HG02798 (cell line): ENCODE results near the gene ATP10A.
"Not testable (repeated sequence)": the region's sequence is repeated elsewhere in the genome, so short reads cannot be mapped to it uniquely, and the experiment has no call there.

Source experiments
- ATAC-seq: cut with Tn5 transposase; IDR thresholded peaks from one replicate; pipeline ENCODE4 v1.9.1; 2021; ENCODE audit warnings: mild to moderate bottlenecking; ENCODE audit not compliant: unreplicated experiment, poor library complexity

Gene ATP10A

GRCh38 chr15:25860885-25861866, 2.0 kb downstream of the ATP10A start:
- no peak for ATAC-seq

GRCh38 chr15:25859838-25860645, 3.1 kb downstream of the ATP10A start:
- ATAC-seq, result no peak

DNA sequence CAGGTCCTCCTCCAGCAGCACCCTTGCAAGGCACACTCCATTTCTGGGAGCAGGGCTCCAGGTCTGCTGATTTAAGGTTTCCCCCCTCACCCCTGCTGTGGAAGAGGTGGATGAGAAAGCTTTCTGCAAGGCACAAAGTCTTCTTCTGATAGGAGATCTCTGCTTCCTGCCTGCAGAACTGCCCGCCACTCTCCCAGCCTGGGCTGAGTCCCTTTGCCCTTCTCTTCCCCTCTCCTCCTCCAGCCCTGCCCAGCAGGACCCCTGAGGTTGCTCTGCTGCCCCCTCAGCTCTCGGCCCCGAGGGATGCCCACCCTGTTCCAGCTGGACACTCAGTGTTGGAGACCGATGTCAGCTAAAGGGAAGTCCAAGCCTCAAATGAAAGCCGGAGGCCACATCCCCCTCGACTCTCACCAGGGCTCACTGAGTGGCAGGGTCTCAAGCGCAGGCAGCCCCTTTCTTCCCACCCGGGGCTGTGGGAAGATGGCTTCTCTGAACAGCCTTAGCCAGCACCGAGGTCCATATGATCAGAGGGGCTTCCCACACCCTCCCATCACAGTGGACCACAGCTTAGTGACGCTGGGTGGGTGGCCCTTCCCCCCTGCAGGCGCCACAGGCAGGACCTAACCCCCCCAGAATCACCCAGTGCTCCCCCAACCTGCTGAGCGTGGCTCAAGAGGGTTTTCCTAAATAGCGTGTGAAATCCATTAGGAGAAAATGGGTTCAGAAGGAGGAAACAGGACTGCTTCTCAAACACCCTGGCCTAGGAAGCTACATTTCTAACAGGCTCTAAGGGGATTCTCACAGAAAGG, 4.0 kb downstream of the ATP10A start:
- no peak for ATAC-seq

GRCh38 chr15:25856059-25856458, 7.1 kb downstream of the ATP10A start:
- not testable (repeated sequence) for ATAC-seq

DNA sequence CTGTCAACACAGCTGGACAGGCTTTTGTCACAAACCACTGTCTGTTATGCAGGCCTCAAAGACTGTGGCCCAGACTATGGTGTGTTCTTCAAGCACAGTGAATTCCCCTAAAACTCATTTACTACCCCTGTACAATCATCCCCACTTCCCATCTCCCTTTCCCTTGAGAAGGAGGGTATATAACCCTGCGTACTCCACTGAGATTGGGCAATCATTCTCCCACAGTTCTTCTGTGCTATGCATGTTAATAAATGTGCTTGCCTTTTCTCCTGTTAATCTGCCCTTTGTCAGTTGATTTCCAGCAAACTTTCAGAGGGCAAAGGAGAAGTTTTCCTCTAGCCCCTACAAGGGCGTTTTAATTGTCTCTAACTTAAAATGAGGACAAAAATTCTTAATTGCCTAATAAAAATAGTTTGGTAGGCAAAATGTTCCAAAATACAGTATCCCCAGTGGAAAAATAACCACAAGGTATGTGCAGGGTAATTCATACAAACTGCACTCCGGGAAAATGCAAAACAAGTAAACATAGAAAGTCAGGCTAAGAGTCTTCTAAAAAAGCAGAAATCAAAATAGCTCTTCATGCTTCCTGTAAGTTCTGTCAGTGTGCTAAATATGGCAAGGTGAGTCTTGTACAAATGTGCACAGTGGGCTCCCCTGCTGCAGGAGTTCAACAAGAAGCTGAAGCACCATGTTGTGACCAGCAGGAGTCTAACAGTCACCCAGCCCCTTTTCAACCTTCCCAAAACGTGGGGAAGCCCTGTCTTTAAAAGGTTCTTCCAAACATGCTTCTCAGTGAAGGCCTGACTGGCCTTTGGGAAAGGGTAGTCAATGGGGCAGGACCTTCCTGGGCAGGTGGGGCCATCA, 10.2 kb downstream of the ATP10A start:
- ATAC-seq, result no peak

DNA sequence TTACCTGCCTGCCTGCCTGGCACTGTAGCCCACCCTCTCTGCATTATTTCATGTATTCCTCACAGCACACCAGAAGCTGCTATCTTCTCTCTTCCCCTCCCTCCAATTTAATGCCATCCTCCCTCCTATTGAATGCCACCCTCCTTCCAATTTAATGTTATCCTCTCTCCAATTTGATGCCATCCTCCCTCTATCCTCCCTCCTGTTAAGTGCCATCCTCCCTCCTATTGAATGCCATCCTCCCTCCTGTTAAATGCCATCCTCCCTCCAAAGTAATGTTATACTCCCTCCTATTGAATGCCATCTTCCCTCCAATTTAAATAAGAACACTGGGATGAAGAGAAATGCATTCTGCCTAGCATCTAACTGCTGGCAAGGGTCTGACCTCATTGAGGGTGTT, 11.1 kb downstream of the ATP10A start:
- no peak for ATAC-seq

GRCh38 chr15:25850154-25851111, 12.7 kb downstream of the ATP10A start:
- ATAC-seq, result peak; percentile 69

GRCh38 chr15:25849157-25849921, 13.8 kb downstream of the ATP10A start:
- no peak for ATAC-seq

- no peak for ATAC-seq
Observed at GRCh38 chr15:25848784-25849156, 14.4 kb downstream of the ATP10A start.

GRCh38 chr15:25848325-25848724, 14.8 kb downstream of the ATP10A start:
- no peak for ATAC-seq

GRCh38 chr15:25847051-25847450, 16.1 kb downstream of the ATP10A start:
- no peak for ATAC-seq

- no peak for ATAC-seq
Observed at GRCh38 chr15:25846377-25846776, 16.8 kb downstream of the ATP10A start.

DNA sequence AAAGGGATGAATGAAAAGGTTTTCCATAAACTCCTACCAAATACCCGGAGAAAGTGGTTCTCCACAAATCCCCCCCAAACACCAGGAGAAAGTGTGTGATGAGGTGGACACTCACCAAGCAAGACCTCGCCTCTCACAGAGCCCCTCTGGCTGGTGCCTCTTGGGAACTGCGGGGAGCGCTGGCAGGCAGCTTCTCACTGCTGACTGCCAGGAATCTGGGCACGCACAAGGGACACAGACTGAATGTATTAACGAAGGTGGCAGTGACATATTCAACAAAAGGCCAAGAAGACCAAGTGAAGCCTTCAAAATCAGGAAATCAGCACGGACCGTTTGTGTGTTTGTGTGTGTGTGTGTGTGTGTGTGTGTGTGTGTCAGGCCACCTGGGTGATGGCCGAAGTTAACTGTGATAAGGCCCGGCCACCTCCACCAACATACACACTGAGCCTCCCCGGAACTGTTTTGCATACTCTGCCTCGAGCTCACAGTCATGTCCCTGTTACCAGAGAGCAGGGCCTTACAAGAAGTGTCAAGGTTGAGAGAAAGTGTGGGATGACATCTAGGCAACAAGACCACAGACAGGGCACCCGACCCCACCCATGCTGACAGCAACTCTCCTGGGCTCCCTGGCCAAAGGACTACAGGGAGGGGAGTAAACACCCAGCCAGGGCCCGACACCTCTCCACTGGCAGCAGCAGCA, 18.0 kb downstream of the ATP10A start:
- no peak for ATAC-seq

DNA sequence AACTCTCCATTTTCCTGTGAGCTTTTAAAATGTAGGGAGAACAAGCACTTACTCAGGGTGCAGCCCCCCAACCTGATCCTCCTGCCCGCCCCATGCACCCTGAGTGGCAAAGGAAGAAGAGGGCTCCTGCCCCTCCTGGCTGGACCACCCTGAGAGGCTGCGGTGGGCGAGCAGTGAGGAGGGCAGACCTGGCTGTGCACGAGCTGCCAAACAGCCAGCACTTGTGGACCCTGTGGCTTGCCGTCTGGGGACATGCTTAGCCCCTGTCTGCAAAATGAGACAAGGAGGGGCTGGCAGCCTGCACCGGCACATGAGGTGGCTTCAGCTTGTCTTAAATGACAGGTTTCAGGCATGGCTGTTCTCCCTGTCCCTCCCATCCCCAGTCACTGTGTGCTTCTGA, 18.6 kb downstream of the ATP10A start:
- ATAC-seq, result no peak

DNA sequence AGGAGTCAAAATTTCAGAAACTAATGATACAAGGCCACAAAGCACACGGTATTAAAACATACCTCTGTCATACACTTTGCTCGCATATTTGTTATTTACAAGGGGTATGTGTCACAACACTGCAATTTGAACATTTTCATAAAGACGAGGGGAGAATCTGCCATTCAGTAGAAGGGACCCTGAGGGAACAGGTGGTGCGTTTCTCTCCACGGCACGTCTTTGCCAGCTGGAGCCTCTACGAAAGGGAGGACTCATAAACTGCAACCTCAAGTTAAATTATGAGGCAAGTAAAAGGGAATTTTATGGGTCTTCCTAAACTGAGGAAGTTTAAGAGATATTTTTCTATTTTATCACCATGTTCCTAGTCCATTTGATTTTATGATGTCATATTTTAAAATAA, 19.1 kb downstream of the ATP10A start:
- no peak for ATAC-seq

- no peak for ATAC-seq
Observed at GRCh38 chr15:25839638-25840156, 23.4 kb downstream of the ATP10A start.

GRCh38 chr15:25838871-25839195, 24.3 kb downstream of the ATP10A start:
- ATAC-seq, result no peak
